HEK293T (cell line): Measurements from ENCODE around the gene TMEM236.

Source experiments
- CTCF ChIA-PET: fragments of 350-600 bp; formaldehyde crosslinking; extraction: SDS; loops from one replicate; lab custom pipeline; 2021; ENCODE audit warnings: antibody characterized with exemption, inconsistent platforms; lab: Yijun Ruan, JAX
- POLR2A ChIA-PET: fragments of 350-600 bp; formaldehyde crosslinking; extraction: SDS; loops from one replicate; lab custom pipeline; 2020; ENCODE audit warnings: antibody characterized with exemption, inconsistent platforms; lab: Yijun Ruan, JAX
- DNase-seq: peaks from one replicate; pipeline ENCODE4 v3.0.0; 2012; ENCODE audit warnings: mixed read lengths; ENCODE audit errors: extremely low spot score
- ARNT ChIP-seq: fragments of 450-650 bp; IDR thresholded peaks from 2 replicates; pipeline ENCODE4 v1.6.1; 2017; ENCODE audit warnings: mild to moderate bottlenecking
- BHLHE40 ChIP-seq: fragments of 450-650 bp; IDR thresholded peaks from 2 replicates; pipeline ENCODE4 v1.6.1; 2016; ENCODE audit warnings: mild to moderate bottlenecking, moderate library complexity, borderline replicate concordance
- CTBP1 ChIP-seq: fragments of 450-650 bp; IDR thresholded peaks from 2 replicates; pipeline ENCODE4 v1.6.1; 2016; ENCODE audit warnings: borderline replicate concordance
- ELF4 ChIP-seq: fragments of 450-650 bp; IDR thresholded peaks from 2 replicates; pipeline ENCODE4 v1.6.1; 2017; ENCODE audit warnings: antibody characterized with exemption
- FOXA1 ChIP-seq: fragments of 450-650 bp; IDR thresholded peaks from 2 replicates; pipeline ENCODE4 v1.6.1; 2016; ENCODE audit warnings: mild to moderate bottlenecking
- FOXK2 ChIP-seq: fragments of 450-650 bp; IDR thresholded peaks from 2 replicates; pipeline ENCODE4 v1.6.1; 2016; ENCODE audit warnings: mild to moderate bottlenecking
- FOXM1 ChIP-seq: fragments of 450-650 bp; IDR thresholded peaks from 2 replicates; pipeline ENCODE4 v1.6.1; 2017; ENCODE audit warnings: mild to moderate bottlenecking, borderline replicate concordance
- HDGF ChIP-seq: fragments of 450-650 bp; IDR thresholded peaks from 2 replicates; pipeline ENCODE4 v1.6.1; 2017; ENCODE audit warnings: antibody characterized with exemption, borderline replicate concordance
- L3MBTL2 ChIP-seq: fragments of 450-650 bp; conservative IDR thresholded peaks from 2 replicates; pipeline ENCODE4 v1.6.1; 2016; ENCODE audit warnings: mild to moderate bottlenecking
- LEF1 ChIP-seq: fragments of 450-650 bp; IDR thresholded peaks from 2 replicates; pipeline ENCODE4 v1.6.1; 2017; ENCODE audit warnings: mild to moderate bottlenecking, borderline replicate concordance
- NFRKB ChIP-seq: fragments of 450-650 bp; IDR thresholded peaks from 2 replicates; pipeline ENCODE4 v1.6.1; 2016; ENCODE audit warnings: mild to moderate bottlenecking, moderate library complexity
- PKNOX1 ChIP-seq: fragments of 450-650 bp; IDR thresholded peaks from 2 replicates; pipeline ENCODE4 v1.6.1; 2016
- SP1 ChIP-seq: fragments of 450-650 bp; IDR thresholded peaks from 2 replicates; pipeline ENCODE4 v1.6.1; 2017
- SUZ12 ChIP-seq: fragments of 450-650 bp; IDR thresholded peaks from 2 replicates; pipeline ENCODE4 v1.6.1; 2016; ENCODE audit warnings: mild to moderate bottlenecking
- TARDBP ChIP-seq: fragments of 450-650 bp; IDR thresholded peaks from 2 replicates; pipeline ENCODE4 v1.6.1; 2016
- ZNF384 ChIP-seq: fragments of 450-650 bp; IDR thresholded peaks from 2 replicates; pipeline ENCODE4 v1.6.1; 2016

The TMEM236 gene

GRCh38 chr10:17751781-17752445 lies at the start of gene TMEM236:
Gene TMEM236 (plus strand): TSS chr10:17752201. CDS start chr10:17752296, 95 bp downstream.
- no peak for DNase-seq
- POLR2A ChIA-PET = no interaction called here
- TF ChIP-seq ARNT (no peak), FOXM1 (no peak), TARDBP (no peak), SP1 (no peak), FOXA1 (no peak), ELF4 (no peak), L3MBTL2 (no peak), ZNF384 (no peak), FOXK2 (no peak), LEF1 (no peak), SUZ12 (no peak), PKNOX1 (no peak), BHLHE40 (no peak), HDGF (no peak), CTBP1 (no peak), NFRKB (no peak)
- CTCF ChIA-PET = interaction anchor here (0.6 kb wide), 1 partner anchor 475 kb away, joined by 6 read pairs; no protein-coding TSS in a partner anchor

- DNase-seq = no peak
- POLR2A ChIA-PET = interaction anchor here (1.5 kb wide), 1 partner anchor 10 kb away, joined by 4 read pairs; no protein-coding TSS in a partner anchor
- CTCF ChIA-PET = no interaction called here
- TF ChIP-seq CTBP1 = no peak
- TF ChIP-seq ARNT = no peak
- no peak for TF ChIP-seq PKNOX1
- no peak for TF ChIP-seq SUZ12
Observed at GRCh38 chr10:17703706-17704105, 48.3 kb upstream of the TMEM236 start.

- TF ChIP-seq FOXM1 (no peak), HDGF (no peak), FOXA1 (no peak), SP1 (no peak), CTBP1 (no peak), PKNOX1 (no peak), SUZ12 (no peak), FOXK2 (no peak), ELF4 (no peak), LEF1 (no peak), L3MBTL2 (no peak)
- CTCF ChIA-PET = no interaction called here
- POLR2A ChIA-PET = no interaction called here
- DNase-seq = no peak
Observed at GRCh38 chr10:17708821-17709220, 43.2 kb upstream of the TMEM236 start.

- TF ChIP-seq HDGF = no peak
- no peak for TF ChIP-seq ZNF384
- no peak for TF ChIP-seq LEF1
- TF ChIP-seq SUZ12 = no peak
- TF ChIP-seq ARNT = no peak
- TF ChIP-seq TARDBP = no peak
- TF ChIP-seq NFRKB = no peak
- no peak for TF ChIP-seq SP1
- TF ChIP-seq ELF4 = no peak
- no peak for TF ChIP-seq FOXK2
- DNase-seq = no peak
- ChIA-PET POLR2A (no interaction called here), CTCF (no interaction called here)
Observed at GRCh38 chr10:17709492-17709891, 42.5 kb upstream of the TMEM236 start.

GRCh38 chr10:17710181-17710580 lies 41.8 kb upstream of the TMEM236 start:
- POLR2A ChIA-PET = no interaction called here

More at GRCh38 chr10:17710181-17710580, 41.8 kb upstream of the TMEM236 start:
- DNase-seq = no peak
- CTCF ChIA-PET = no interaction called here
- no peak for TF ChIP-seq ELF4
- no peak for TF ChIP-seq HDGF
- no peak for TF ChIP-seq FOXA1
- TF ChIP-seq FOXK2 = no peak
- TF ChIP-seq ZNF384 = no peak
- TF ChIP-seq SP1 = no peak
- TF ChIP-seq L3MBTL2 = no peak
- TF ChIP-seq NFRKB = no peak
- no peak for TF ChIP-seq CTBP1
- TF ChIP-seq SUZ12 = no peak
- no peak for TF ChIP-seq BHLHE40
- no peak for TF ChIP-seq FOXM1
- no peak for TF ChIP-seq PKNOX1
- no peak for TF ChIP-seq LEF1
- TF ChIP-seq TARDBP = no peak
